HepG2 (cell line): ENCODE data around the gene KPNA3. TPM values are rescaled to one million over a fixed set of nuclear protein-coding genes. Genes with fewer than 3 reads are reported as not detected.
"Not testable (repeated sequence)": the region's sequence is repeated elsewhere in the genome, so short reads cannot be mapped to it uniquely, and the experiment has no call there.

Source experiments
- ATAC-seq: fragments of 200-7000 bp; cut with Tn5 transposase; 3 replicates; pipeline ENCODE4 v1.9.1; 2020; ENCODE audit warnings: mild to moderate bottlenecking, moderate library complexity
- BruUV-seq: library from RNA; stranded (reverse); fragments of 400-500 nt; replicated peaks from 2 replicates; lab custom pipeline; 2021; lab: Mats Ljungman, UMichigan
- CTCF ChIA-PET: fragments of 300-600 bp; formaldehyde crosslinking; extraction: SDS; loops from one replicate; lab custom pipeline; 2021; ENCODE audit warnings: low total read pairs, inconsistent platforms, low intra/inter-chr PET ratio; lab: Yijun Ruan, JAX
- POLR2A ChIA-PET: fragments of 350-600 bp; sonication (Branson Sonifier 250); formaldehyde crosslinking; loops from one replicate; lab custom pipeline; 2020; ENCODE audit warnings: antibody characterized with exemption, inconsistent platforms; lab: Yijun Ruan, JAX
- DNase-seq: peaks from one replicate; pipeline ENCODE4 v3.0.0-alpha.2; 2015; ENCODE audit warnings: low spot score
- FAIRE-seq: peaks from 3 replicates; lab custom pipeline; 2011; peaks lifted over from hg19 to GRCh38; lab: Jason Lieb, UNC
- H2AFZ ChIP-seq: one replicate; pipeline ENCODE4 v1.6.1; 2011; ENCODE audit warnings: low read length, inconsistent platforms
- H3K27ac ChIP-seq: fragments of 300-600 bp; 3 replicates; pipeline ENCODE4 v1.8.0; 2011; ENCODE audit warnings: mixed run types, mild to moderate bottlenecking, mixed read lengths, low read length, inconsistent platforms; ENCODE audit not compliant: insufficient read depth; ENCODE audit errors: extremely low read length
- H3K27me3 ChIP-seq, 2 experiments: fragments of 200-600 bp in 1 of 2; 2 replicates in 1 of 2; 3 replicates in 1 of 2; pipeline versions ENCODE4 v1.6.0 to v1.8.0; 2011; ENCODE audit warnings: low read length in 2 of 2, mild to moderate bottlenecking in 2 of 2, moderate library complexity in 2 of 2, inconsistent platforms in 1 of 2; ENCODE audit not compliant: insufficient read depth in 2 of 2, control insufficient read depth in 1 of 2
- H3K36me3 ChIP-seq, 2 experiments: fragments of 200-600 bp in 1 of 2; replicated peaks in 1 of 2; 2 replicates in 1 of 2; 3 replicates in 1 of 2; pipeline versions ENCODE4 v1.5.1 to v1.8.0; 2011; ENCODE audit warnings: low read length in 2 of 2, inconsistent platforms in 1 of 2; ENCODE audit not compliant: insufficient read depth in 2 of 2, control insufficient read depth in 1 of 2
- H3K4me1 ChIP-seq: 2 replicates; pipeline ENCODE4 v1.5.1; 2012; ENCODE audit warnings: low read length, inconsistent platforms; ENCODE audit not compliant: insufficient read depth
- H3K4me2 ChIP-seq: 2 replicates; pipeline ENCODE4 v1.6.0; 2011; ENCODE audit warnings: low read depth, low read length, inconsistent platforms
- H3K4me3 ChIP-seq, 3 experiments: fragments of 200-600 bp in 1 of 3; sonication (generic), shearing (Covaris generic) in 1 of 3; replicated peaks in 1 of 3; 2 replicates each; pipeline ENCODE4 v1.5.1; 2011 to 2016; ENCODE audit warnings: low read length in 3 of 3, inconsistent platforms in 2 of 3, low read depth in 2 of 3, mild to moderate bottlenecking in 2 of 3, control low read depth in 1 of 3, mixed read lengths in 1 of 3; ENCODE audit not compliant: insufficient read depth in 1 of 3
- H3K79me2 ChIP-seq: one replicate; pipeline ENCODE4 v1.6.1; 2011; ENCODE audit warnings: low read length, inconsistent platforms; ENCODE audit not compliant: insufficient read depth
- H3K9ac ChIP-seq: 2 replicates; pipeline ENCODE4 v1.6.0; 2011; ENCODE audit warnings: mild to moderate bottlenecking, low read depth, low read length, inconsistent platforms; ENCODE audit not compliant: insufficient read depth
- H3K9me3 ChIP-seq: 2 replicates; pipeline ENCODE4 v1.5.1; 2012; ENCODE audit warnings: mild to moderate bottlenecking, low read length
- H4K20me1 ChIP-seq: 2 replicates; pipeline ENCODE4 v1.6.0; 2011; ENCODE audit warnings: inconsistent platforms, mild to moderate bottlenecking, low read length, moderate library complexity; ENCODE audit not compliant: insufficient read depth
- EP300 ChIP-seq, 3 experiments: sonication (generic) in 1 of 3; formaldehyde crosslinking in 1 of 3; IDR thresholded peaks; 2 replicates each; pipeline versions ENCODE4 v1.5.1 to v1.6.1; 2011 to 2020; ENCODE audit warnings: low read depth in 2 of 3, low read length in 2 of 3, borderline replicate concordance in 1 of 3, improper control_type of control experiment in 1 of 3, mild to moderate bottlenecking in 1 of 3, missing genetic modification reagents in 1 of 3, moderate library complexity in 1 of 3
- FOXA1 ChIP-seq, 2 experiments: fragments of 450-650 bp in 1 of 2; sonication (generic) in 1 of 2; formaldehyde crosslinking in 1 of 2; IDR thresholded peaks; 2 replicates each; pipeline versions ENCODE4 v1.4.0 to v1.6.1; 2016 to 2020; ENCODE audit warnings: missing genetic modification reagents in 1 of 2
- FOXA3 ChIP-seq: IDR thresholded peaks from 2 replicates; pipeline ENCODE4 v1.6.1; 2016; ENCODE audit warnings: missing genetic modification reagents, missing compliant biosample characterization
- FOXP1 ChIP-seq, 2 experiments: fragments of 450-650 bp in 1 of 2; IDR thresholded peaks; 2 replicates each; pipeline ENCODE4 v1.6.1; 2017 to 2018; ENCODE audit warnings: antibody characterized with exemption in 1 of 2
- GATA4 ChIP-seq: sonication (generic); IDR thresholded peaks from 2 replicates; pipeline ENCODE4 v1.6.1; 2016; ENCODE audit warnings: antibody characterized with exemption, low read depth, borderline replicate concordance
- HNRNPUL1 ChIP-seq: fragments of 200-400 bp; formaldehyde crosslinking; IDR thresholded peaks from 2 replicates; pipeline ENCODE4 v1.6.1; 2017; ENCODE audit warnings: low read depth, mild to moderate bottlenecking, low read length, moderate library complexity
- IRF2 ChIP-seq: IDR thresholded peaks from 2 replicates; pipeline ENCODE4 v1.6.1; 2018; ENCODE audit warnings: missing genetic modification reagents, missing compliant biosample characterization
- RFX5 ChIP-seq: IDR thresholded peaks from 2 replicates; pipeline ENCODE4 v1.6.1; 2011; ENCODE audit warnings: low read depth, low read length, improper control_type of control experiment
- SALL1 ChIP-seq: sonication (generic); formaldehyde crosslinking; IDR thresholded peaks from 2 replicates; pipeline ENCODE4 v1.8.0; 2022; ENCODE audit warnings: mild to moderate bottlenecking, missing genetic modification reagents
- SRSF9 ChIP-seq: fragments of 200-400 bp; formaldehyde crosslinking; IDR thresholded peaks from 2 replicates; pipeline ENCODE4 v1.6.1; 2018; ENCODE audit warnings: borderline replicate concordance, mild to moderate bottlenecking, low read depth, low read length; ENCODE audit not compliant: insufficient read depth, poor library complexity, severe bottlenecking
- ZBTB8A ChIP-seq: sonication (generic); formaldehyde crosslinking; IDR thresholded peaks from 2 replicates; pipeline ENCODE4 v1.4.0; 2020; ENCODE audit warnings: mild to moderate bottlenecking, low read depth, missing genetic modification reagents, borderline replicate concordance
- ZNF225 ChIP-seq: sonication (generic); formaldehyde crosslinking; IDR thresholded peaks from 2 replicates; pipeline ENCODE4 v1.4.0; 2020; ENCODE audit warnings: mild to moderate bottlenecking, missing genetic modification reagents
- WGBS: methylation state at CpG from one replicate; pipeline ENCODE4 v1.1.6; 2017; ENCODE audit warnings: low lambda C conversion rate; 5-methylcytosine and 5-hydroxymethylcytosine counted together
- in situ Hi-C: cut with HindIII; loops from 2 replicates; pipeline ENCODE4 v1.10.0; 2017; ENCODE audit warnings: low pct_unique_long_range_greater_than_20kb; ENCODE audit not compliant: extremely low pct_ligation_motif_present
- intact Hi-C: fragments of 100-400 bp; cut with micrococcal nuclease; formaldehyde crosslinking; loops from one replicate; pipeline ENCODE4 v1.10.0; 2022; ENCODE audit not compliant: unreplicated experiment
- polyA plus RNA-seq, 8 experiments: library from polyadenylated mRNA; depleted of rRNA in 3 of 8; stranded (reverse) in 7 of 8; unstranded in 1 of 8; fragments of >200 nt; fragmentation: Illumina TruSeq in 4 of 8; extraction: Trizol in 4 of 8; gene quantifications; 2 replicates each; pipeline versions ENCODE4 v1.2.1 to v1.2.3, GENCODE V29; 2011 to 2016; ENCODE audit warnings: low read depth in 4 of 8, missing spikeins in 1 of 8, mixed read lengths in 1 of 8; ENCODE audit not compliant: insufficient read depth in 1 of 8
- total RNA-seq, 5 experiments: library from RNA; depleted of rRNA; stranded (reverse); fragments of >200 nt; fragmentation: Illumina TruSeq; extraction: Trizol; gene quantifications; 2 replicates each; pipeline ENCODE4 v1.2.3, GENCODE V29; 2016; ENCODE audit warnings: low read depth in 1 of 5
- TF ChIP-seq, protein P1 (sequence below): sonication (generic); formaldehyde crosslinking; conservative IDR thresholded peaks from 2 replicates; pipeline ENCODE4 v1.4.0; 2020; ENCODE audit warnings: mild to moderate bottlenecking, missing genetic modification reagents, moderate library complexity

Gene KPNA3
- total and polyA plus RNA-seq, 2 of the 13 experiments (the other 11 are each of a cell fraction or from before 2014, with no cell fraction given) = 13.0 to 28.9 TPM

DNA sequence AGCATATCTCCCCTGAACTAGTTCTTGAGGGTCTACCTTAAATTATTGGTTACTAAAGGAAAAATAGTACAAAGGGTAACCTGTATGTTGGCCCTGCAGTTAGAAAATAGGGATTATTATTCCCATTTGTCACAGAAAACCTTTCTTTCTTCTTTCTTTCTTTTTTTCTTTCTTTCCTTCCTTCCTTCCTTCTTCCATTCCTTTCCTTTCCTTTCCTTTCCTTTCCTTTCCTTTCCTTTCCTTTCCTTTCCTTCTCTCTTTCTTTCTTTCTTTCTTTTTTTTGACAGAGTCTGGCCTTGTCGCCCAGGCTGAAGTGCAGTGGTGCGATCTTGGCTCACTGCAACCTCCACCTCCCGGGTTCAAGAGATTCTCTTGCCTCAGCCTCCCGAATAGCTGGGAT lies 23.6 kb upstream of the KPNA3 start:
- CTCF ChIA-PET, FAIRE-seq: not testable (repeated sequence)

DNA sequence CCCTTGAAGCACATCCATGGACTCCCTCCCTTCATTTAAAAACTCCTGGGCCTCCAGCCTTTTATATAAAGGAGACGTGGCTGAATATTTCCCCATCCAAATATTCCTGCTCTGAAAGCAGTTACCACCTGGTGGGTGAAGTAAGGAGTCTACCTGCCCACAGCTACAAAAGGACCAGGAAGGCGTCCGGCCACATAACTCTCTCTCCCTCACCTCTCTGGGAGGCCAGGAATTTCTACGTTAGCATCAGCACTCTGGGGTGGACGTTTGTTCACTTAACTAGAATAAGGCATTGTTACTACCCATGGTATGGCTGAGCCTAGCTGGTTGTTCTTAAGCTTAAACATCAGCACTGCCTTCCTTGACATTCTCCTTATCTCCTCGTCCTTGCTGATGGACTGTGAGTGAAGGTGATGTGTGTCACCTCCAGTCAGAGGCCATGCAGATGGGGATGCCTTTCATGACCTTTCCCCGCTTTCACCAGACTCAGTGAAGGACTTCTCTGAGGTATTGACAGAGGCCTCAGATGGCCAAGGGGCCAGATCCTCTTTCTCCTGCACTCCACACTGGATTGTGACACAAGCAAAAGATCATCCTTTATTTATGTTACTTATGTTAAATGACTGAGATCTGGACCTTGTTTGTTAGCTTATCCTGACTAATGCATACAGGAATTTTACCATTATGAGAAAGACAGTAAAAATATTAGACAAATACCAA lies 22.2 kb upstream of the KPNA3 start:
- H3K9me3 ChIP-seq = no peaks in the 10 kb centered on the region
- intact Hi-C loops = loop anchor here (5.0 kb wide), 1 partner anchor 33 kb away; no protein-coding TSS in a partner anchor
- no TSS peak for BruUV-seq
- ChIA-PET POLR2A (interaction anchor here (0.9 to 3.2 kb wide), 2 partner anchors 9 to 22 kb away, joined by 3 to 19 read pairs; partner anchors contain the start of gene KPNA3), CTCF (no interaction called here)
- H2AFZ ChIP-seq = no peak overlapping the region
- no peak overlapping the region for H3K4me3 ChIP-seq
- H3K36me3 ChIP-seq = no peaks in the 10 kb centered on the region
- in situ Hi-C loops = loop anchor here (5.0 kb wide), 1 partner anchor 33 kb away; no protein-coding TSS in a partner anchor
- no peaks in the 10 kb centered on the region for H4K20me1 ChIP-seq
- H3K4me1 ChIP-seq = peaks cover 65% of the 10 kb centered on the region
- WGBS = 69% methylated on average over 7 of the region's 7 CpGs
- H3K27me3 ChIP-seq = no peaks in the 10 kb centered on the region
- peak; percentile 41 for DNase-seq
- FAIRE-seq = peak; percentile 40
- ATAC-seq = no peak
- no peak overlapping the region for H3K4me2 ChIP-seq
- H3K9ac ChIP-seq = no peak overlapping the region
- no peak overlapping the region for H3K27ac ChIP-seq
- no peaks in the 10 kb centered on the region for H3K79me2 ChIP-seq
- no peak for TF ChIP-seq FOXP1 (IDR thresholded peaks at IDR 0.05)
- 0 out of 2 replicates have a peak, but pooled peaks have one; percentile 21 for TF ChIP-seq FOXP1 (CRISPR knock-in tag; IDR thresholded peaks at IDR 0.05)
- no peak for TF ChIP-seq GATA4
- TF ChIP-seq FOXA1 (IDR thresholded peaks at IDR 0.05) = no peak
- TF ChIP-seq FOXA1 (CRISPR knock-in tag; IDR thresholded peaks at IDR 0.05) = peak; percentile 50
- TF ChIP-seq EP300 (IDR thresholded peaks at IDR 0.05; ENCODE audit: low read depth in 2 of 2, low read length in 2 of 2) = peak in 1 of 2 experiments; percentile 22; a peak in 1 of 4 replicates
- TF ChIP-seq EP300 (CRISPR knock-in tag; IDR thresholded peaks at IDR 0.05; ENCODE audit: borderline replicate concordance) = no peak
- TF ChIP-seq ZBTB8A (CRISPR knock-in tag) = no peak
- TF ChIP-seq ZNF225 (CRISPR knock-in tag) = no peak
- peak; percentile 31; the same call in 1 of the 2 replicates for TF ChIP-seq FOXA3
- TF ChIP-seq SALL1 (CRISPR knock-in tag) = 0 out of 2 replicates have a peak, but pooled peaks have one; percentile 13
- TF ChIP-seq, protein P1, sequence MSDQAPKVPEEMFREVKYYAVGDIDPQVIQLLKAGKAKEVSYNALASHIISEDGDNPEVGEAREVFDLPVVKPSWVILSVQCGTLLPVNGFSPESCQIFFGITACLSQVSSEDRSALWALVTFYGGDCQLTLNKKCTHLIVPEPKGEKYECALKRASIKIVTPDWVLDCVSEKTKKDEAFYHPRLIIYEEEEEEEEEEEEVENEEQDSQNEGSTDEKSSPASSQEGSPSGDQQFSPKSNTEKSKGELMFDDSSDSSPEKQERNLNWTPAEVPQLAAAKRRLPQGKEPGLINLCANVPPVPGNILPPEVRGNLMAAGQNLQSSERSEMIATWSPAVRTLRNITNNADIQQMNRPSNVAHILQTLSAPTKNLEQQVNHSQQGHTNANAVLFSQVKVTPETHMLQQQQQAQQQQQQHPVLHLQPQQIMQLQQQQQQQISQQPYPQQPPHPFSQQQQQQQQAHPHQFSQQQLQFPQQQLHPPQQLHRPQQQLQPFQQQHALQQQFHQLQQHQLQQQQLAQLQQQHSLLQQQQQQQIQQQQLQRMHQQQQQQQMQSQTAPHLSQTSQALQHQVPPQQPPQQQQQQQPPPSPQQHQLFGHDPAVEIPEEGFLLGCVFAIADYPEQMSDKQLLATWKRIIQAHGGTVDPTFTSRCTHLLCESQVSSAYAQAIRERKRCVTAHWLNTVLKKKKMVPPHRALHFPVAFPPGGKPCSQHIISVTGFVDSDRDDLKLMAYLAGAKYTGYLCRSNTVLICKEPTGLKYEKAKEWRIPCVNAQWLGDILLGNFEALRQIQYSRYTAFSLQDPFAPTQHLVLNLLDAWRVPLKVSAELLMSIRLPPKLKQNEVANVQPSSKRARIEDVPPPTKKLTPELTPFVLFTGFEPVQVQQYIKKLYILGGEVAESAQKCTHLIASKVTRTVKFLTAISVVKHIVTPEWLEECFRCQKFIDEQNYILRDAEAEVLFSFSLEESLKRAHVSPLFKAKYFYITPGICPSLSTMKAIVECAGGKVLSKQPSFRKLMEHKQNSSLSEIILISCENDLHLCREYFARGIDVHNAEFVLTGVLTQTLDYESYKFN = no peak
- 0 out of 2 replicates have a peak, but pooled peaks have one; percentile 16 for TF ChIP-seq IRF2 (CRISPR knock-in tag)
- TF ChIP-seq HNRNPUL1 = no peak
- TF ChIP-seq RFX5 = no peak

More for the DNA sequence above, 23.6 kb upstream of the KPNA3 start:
- TF ChIP-seq SRSF9 = peak; percentile 46
- TF ChIP-seq, all 625 proteins: peak for 1; not testable (repeated sequence) for 624
- POLR2A ChIA-PET = interaction anchor here (1.1 kb wide), 1 partner anchor 23 kb away, joined by 3 read pairs; the partner anchor contains the start of gene KPNA3
- BruUV-seq, ATAC-seq, H3K27me3 ChIP-seq, H3K4me3 ChIP-seq, H3K27ac ChIP-seq, H3K36me3 ChIP-seq, H3K4me2 ChIP-seq, H3K9me3 ChIP-seq, H4K20me1 ChIP-seq, H2AFZ ChIP-seq, in situ Hi-C loops, H3K9ac ChIP-seq, DNase-seq, intact Hi-C loops, H3K79me2 ChIP-seq: not testable (repeated sequence)
- 96% methylated on average over 4 of the region's 4 CpGs for WGBS
- peaks cover 65% of the 10 kb centered on the region for H3K4me1 ChIP-seq
